ENCODE results near the gene HIRA.

- TF ChIP-seq CTCF (IDR thresholded peaks at IDR 0.05; ENCODE audit: low read depth, low read length) (no peak), EZH2phosphoT487 (IDR thresholded peaks at IDR 0.05; ENCODE audit: low read depth) (no peak)
Measured at GRCh38 chr22:19451570-19451969, 20.0 kb upstream of the HIRA start.
